ENCODE results near the gene GRM7. TPM values are rescaled to one million over a fixed set of nuclear protein-coding genes. Genes with fewer than 3 reads are reported as not detected.
"Not testable (repeated sequence)": the region's sequence is repeated elsewhere in the genome, so short reads cannot be mapped to it uniquely, and the experiment has no call there.

Gene GRM7
- total and polyA plus RNA-seq, 10 donors = 0.02 to 0.20 (median 0.14) TPM; not detected in 7

DNA sequence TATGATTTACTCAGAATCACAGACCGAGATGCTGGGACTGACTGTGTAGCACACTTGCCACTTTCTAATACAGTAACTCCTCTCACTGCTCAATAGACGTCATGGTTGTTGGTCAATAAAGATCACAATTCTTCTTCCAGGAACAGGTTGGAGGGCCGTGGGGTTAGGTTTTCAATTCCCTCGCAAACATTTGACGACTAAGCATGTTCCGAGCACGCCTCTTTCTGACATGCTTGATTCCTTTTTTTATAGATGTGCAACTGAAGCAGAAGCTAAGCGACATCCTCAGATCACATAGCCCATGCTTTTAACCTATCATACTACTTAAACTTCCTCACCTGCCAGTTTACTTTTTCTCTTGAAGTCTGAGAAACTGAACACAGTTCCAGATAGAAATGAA, 61.0 kb downstream of the GRM7 start:
- H3K27me3 ChIP-seq (replicated peaks in 1 of 7) = no peaks in the 10 kb centered on the region
- 76 to 86% (median 79%) methylated on average over 8 of the region's 8 CpGs for WGBS, 5 donors
- H3K9me3 ChIP-seq = no peaks in the 10 kb centered on the region
- H3K4me1 ChIP-seq = no peaks in the 10 kb centered on the region
- intact Hi-C loops (cut with DNase I; ENCODE audit: low total_unique reads) = no loop called here
- H3K27ac ChIP-seq = no peak overlapping the region
- TF ChIP-seq POLR2A (IDR thresholded peaks at IDR 0.05) (no peak), POLR2AphosphoS5 (IDR thresholded peaks at IDR 0.05) (no peak)
- TF ChIP-seq, protein P1, sequence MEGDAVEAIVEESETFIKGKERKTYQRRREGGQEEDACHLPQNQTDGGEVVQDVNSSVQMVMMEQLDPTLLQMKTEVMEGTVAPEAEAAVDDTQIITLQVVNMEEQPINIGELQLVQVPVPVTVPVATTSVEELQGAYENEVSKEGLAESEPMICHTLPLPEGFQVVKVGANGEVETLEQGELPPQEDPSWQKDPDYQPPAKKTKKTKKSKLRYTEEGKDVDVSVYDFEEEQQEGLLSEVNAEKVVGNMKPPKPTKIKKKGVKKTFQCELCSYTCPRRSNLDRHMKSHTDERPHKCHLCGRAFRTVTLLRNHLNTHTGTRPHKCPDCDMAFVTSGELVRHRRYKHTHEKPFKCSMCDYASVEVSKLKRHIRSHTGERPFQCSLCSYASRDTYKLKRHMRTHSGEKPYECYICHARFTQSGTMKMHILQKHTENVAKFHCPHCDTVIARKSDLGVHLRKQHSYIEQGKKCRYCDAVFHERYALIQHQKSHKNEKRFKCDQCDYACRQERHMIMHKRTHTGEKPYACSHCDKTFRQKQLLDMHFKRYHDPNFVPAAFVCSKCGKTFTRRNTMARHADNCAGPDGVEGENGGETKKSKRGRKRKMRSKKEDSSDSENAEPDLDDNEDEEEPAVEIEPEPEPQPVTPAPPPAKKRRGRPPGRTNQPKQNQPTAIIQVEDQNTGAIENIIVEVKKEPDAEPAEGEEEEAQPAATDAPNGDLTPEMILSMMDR (IDR thresholded peaks at IDR 0.05 in 8 of 11, conservative IDR thresholded peaks at IDR 0.05 in 3 of 11) = no peak
- H3K4me3 ChIP-seq = no peak overlapping the region
- H3K36me3 ChIP-seq = no peaks in the 10 kb centered on the region
- DNase-seq = no peak

DNA sequence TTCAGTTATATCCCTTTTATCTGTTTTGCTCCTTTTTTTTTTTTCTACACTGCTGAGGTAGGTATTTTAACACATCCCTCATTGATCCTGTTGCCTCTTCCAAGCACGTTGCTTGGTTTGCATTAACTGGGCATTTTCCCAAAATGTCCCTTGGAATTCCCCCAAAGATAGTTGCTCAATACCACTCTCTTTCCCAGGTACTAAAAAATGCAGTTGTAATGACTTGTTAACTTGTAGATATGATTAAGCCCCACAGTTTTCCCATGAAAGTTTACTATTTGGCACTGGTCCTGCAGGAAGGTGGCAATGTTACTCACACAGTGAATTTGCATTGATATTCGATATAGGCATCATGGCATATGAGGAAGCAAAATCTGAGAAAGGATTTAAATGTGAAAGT, 67.1 kb downstream of the GRM7 start:
- DNase-seq = no peak
- Histone ChIP-seq H3K36me3 (no peaks in the 10 kb centered on the region), H3K27me3 (replicated peaks in 1 of 7) (no peaks in the 10 kb centered on the region), H3K4me1 (no peaks in the 10 kb centered on the region), H3K27ac (no peak overlapping the region), H3K4me3 (no peak overlapping the region), H3K9me3 (no peaks in the 10 kb centered on the region)
- TF ChIP-seq POLR2A (IDR thresholded peaks at IDR 0.05) = no peak
- TF ChIP-seq POLR2AphosphoS5 (IDR thresholded peaks at IDR 0.05) = no peak
- TF ChIP-seq, protein P1 (IDR thresholded peaks at IDR 0.05 in 8 of 11, conservative IDR thresholded peaks at IDR 0.05 in 3 of 11) = no peak
- intact Hi-C loops (cut with DNase I; ENCODE audit: low total_unique reads) = no loop called here
- 64 to 86% (median 71%) methylated on average over 2 of the region's 2 CpGs for WGBS, 5 donors

DNA sequence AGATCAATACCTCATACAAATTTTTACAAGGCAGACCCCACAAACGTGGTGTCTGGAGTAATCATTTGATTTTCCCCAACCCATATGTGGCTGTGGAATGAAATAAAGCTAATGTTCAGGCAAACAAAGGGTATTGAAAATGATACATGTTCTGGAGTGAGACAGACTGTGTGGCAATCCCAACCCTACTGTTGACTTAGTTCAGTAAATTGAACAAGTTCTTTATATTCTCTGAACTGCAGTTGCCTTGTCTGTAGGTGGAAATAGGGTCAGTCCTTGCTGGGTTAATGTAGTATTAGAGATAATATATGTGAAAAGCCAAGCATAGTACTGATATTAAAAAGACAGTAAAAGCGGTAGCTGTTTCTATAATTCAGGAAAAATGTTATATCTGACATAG, 69.0 kb downstream of the GRM7 start:
- H3K4me1 ChIP-seq = no peaks in the 10 kb centered on the region
- intact Hi-C loops (cut with DNase I; ENCODE audit: low total_unique reads) = no loop called here
- no peak overlapping the region for H3K27ac ChIP-seq
- no peaks in the 10 kb centered on the region for H3K27me3 ChIP-seq (replicated peaks in 1 of 7)
- H3K4me3 ChIP-seq = no peak overlapping the region
- H3K9me3 ChIP-seq = peaks cover 0 to 4% (median 0%) of the 10 kb centered on the region in 8 donors
- WGBS, 5 donors = 64 to 76% (median 72%) methylated on average over 2 of the region's 2 CpGs
- H3K36me3 ChIP-seq = no peaks in the 10 kb centered on the region
- TF ChIP-seq POLR2AphosphoS5 (IDR thresholded peaks at IDR 0.05) = no peak
- TF ChIP-seq, protein P1 (IDR thresholded peaks at IDR 0.05 in 8 of 11, conservative IDR thresholded peaks at IDR 0.05 in 3 of 11) = no peak
- no peak for TF ChIP-seq POLR2A (IDR thresholded peaks at IDR 0.05)
- DNase-seq = no peak

DNA sequence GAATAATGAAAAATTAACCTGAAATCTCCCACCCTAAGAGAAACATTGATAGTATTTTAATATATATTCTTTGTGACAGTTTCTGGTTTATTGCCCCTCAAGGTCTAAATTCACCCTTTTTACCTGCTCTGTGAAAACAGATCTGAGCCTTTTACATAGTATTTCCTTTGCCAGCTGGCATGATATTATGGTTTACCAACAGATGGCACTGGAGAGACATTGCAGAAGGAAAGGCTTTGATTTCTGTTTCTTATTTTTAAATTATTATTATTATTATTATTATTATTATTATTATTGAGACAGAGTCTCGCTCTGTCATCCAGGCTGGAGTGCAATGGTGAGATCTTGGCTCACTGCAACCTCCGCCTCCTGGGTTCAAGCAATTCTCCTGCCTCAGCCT, 74.5 kb downstream of the GRM7 start:
- intact Hi-C loops (cut with DNase I; ENCODE audit: low total_unique reads); H3K4me1 ChIP-seq; H3K36me3 ChIP-seq; H3K4me3 ChIP-seq; H3K27ac ChIP-seq; H3K27me3 ChIP-seq (replicated peaks in 1 of 7); DNase-seq: not testable (repeated sequence)
- H3K9me3 ChIP-seq = peaks cover 0 to 20% (median 9%) of the 10 kb centered on the region in 8 donors
- 83 to 93% (median 86%) methylated on average over 2 of the region's 2 CpGs for WGBS, 5 donors

DNA sequence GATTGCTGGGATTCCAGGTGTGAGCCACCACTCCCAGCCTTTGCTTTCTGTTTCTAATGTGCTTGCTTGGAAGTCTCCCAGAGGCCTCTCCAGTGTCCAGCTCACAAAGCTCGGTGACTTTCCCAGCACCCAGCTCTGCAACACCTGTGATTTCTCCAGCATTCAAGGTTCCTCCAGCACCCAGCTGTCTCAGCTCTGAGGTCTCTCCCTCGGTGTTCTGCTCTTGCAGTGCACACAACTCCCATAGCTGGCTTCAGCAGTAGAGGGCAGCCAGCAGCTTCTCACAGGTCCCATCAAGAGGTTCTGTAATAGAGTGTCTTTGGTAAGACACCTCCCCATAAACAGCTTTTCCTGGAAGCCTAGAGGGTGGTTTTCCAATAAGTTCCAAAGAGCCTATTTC, 75.1 kb downstream of the GRM7 start:
- TF ChIP-seq POLR2A (IDR thresholded peaks at IDR 0.05) = no peak
- TF ChIP-seq, protein P1 (IDR thresholded peaks at IDR 0.05 in 8 of 11, conservative IDR thresholded peaks at IDR 0.05 in 3 of 11) = no peak
- no peak for TF ChIP-seq POLR2AphosphoS5 (IDR thresholded peaks at IDR 0.05)
- intact Hi-C loops (cut with DNase I; ENCODE audit: low total_unique reads) = no loop called here
- WGBS, 5 donors = 81 to 97% (median 89%) methylated on average over 2 of the region's 2 CpGs
- Histone ChIP-seq H3K27me3 (replicated peaks in 1 of 7) (no peaks in the 10 kb centered on the region), H3K4me1 (no peaks in the 10 kb centered on the region), H3K4me3 (no peak overlapping the region), H3K27ac (no peak overlapping the region), H3K9me3 (peaks cover 0 to 20% (median 9%) of the 10 kb centered on the region in 8 donors), H3K36me3 (no peaks in the 10 kb centered on the region)
- DNase-seq = no peak
